Measurements from ENCODE around the gene CHRNA4. TPM values are rescaled to one million over a fixed set of nuclear protein-coding genes. Genes with fewer than 3 reads are reported as not detected.
"Not testable (repeated sequence)": the region's sequence is repeated elsewhere in the genome, so short reads cannot be mapped to it uniquely, and the experiment has no call there.

Gene CHRNA4
- total RNA-seq, 3 donors from 2014 or later: not detected

DNA sequence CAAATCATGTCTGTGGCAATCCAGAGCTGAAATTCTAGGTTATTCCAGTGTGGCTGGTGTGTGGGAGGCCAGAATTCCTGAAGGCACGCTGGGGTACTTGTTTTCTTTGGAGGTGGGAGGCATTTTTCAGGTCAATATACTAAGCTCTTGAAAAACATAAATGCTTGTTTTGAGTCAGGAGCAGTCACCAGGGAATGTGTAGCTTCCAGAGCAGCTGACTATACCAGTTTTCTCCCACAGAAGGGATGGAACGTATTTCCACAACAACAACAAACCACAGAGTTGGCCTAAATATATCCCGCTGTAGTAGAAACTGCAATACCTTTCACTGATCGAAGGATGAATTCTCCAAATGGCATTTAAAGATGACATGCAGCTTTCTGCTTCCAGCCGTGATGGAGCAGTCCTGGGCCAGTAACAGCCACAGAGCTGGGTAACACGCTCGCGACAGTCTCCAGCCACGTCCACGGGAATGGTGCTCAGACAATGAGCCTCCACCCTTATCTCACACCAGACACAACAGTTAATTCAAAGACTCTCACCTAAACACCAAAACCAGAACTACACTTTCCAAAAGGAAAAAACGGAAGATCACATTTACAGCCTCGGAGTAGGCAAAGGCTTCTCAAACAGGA is 23.2 kb downstream of the CHRNA4 start:
- Histone ChIP-seq H3K4me3 (no peak overlapping the region), H3K9me3 (no peaks in the 10 kb centered on the region), H3K4me1 (ENCODE audit: low read depth) (no peaks in the 10 kb centered on the region), H3K36me3 (ENCODE audit: low read depth) (no peaks in the 10 kb centered on the region)
- ATAC-seq: no peak
- TF ChIP-seq CTCF (IDR thresholded peaks at IDR 0.05): no peak
- DNase-seq: no peak
- intact Hi-C loops (cut with DNase I, micrococcal nuclease): no loop called here

DNA sequence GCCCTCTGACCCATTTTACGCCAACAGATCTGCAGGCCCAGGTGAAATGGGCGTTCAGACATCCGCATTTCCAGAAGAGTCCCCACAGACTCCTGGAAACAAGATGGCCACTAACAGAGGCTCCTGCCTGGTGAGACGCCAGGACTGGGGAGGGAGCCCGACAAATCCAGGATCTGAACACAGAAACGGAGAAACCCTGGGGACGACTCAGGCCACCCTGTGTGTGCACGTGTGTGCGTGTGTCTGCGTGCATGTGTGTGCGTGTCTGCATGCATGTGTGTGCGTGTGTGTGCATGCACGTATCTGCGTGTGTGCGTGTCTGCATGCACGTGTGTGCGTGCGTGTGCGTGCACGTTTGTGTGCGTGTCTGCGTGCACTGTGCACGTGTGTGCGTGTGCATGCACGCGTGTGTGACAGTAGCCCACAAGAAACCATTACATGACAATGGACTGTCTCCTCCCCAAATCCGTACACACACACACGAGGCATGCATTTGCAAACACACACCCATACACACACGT is 24.9 kb downstream of the CHRNA4 start:
- H3K4me3 ChIP-seq: no peak overlapping the region
- H3K9me3 ChIP-seq: no peaks in the 10 kb centered on the region
- intact Hi-C loops (cut with DNase I, micrococcal nuclease): no loop called here
- no peak for ATAC-seq
- H3K36me3 ChIP-seq (ENCODE audit: low read depth): no peaks in the 10 kb centered on the region
- no peaks in the 10 kb centered on the region for H3K4me1 ChIP-seq (ENCODE audit: low read depth)
- TF ChIP-seq CTCF (IDR thresholded peaks at IDR 0.05): no peak
- peak in 1 of 3 donors; percentile 24 for DNase-seq

DNA sequence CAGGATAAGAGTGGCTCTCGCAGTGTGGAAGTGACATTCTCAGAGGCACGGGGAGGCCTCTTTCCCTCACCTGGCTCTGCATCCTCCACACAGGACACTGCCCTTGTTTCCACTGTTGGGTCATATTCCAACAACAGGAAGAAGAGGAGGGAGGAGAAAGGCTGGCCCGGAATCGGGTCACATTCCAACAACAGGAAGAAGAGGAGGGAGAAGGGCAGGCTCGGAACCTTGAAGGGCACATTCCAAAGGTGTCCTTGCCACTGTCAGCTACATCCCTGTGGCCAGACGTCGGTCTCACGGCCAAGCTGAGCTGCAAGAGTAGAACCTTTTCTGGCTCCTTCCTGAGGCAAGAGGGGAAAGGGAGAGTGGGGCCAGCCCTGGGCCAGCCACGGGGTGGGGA is 25.4 kb downstream of the CHRNA4 start:
- intact Hi-C loops (cut with DNase I, micrococcal nuclease): no loop called here
- ATAC-seq (no peak), DNase-seq (peak in 1 of 3 donors; percentile 23)
- Histone ChIP-seq H3K36me3 (ENCODE audit: low read depth) (no peaks in the 10 kb centered on the region), H3K4me1 (ENCODE audit: low read depth) (no peaks in the 10 kb centered on the region), H3K9me3 (no peaks in the 10 kb centered on the region), H3K4me3 (no peak overlapping the region)
- TF ChIP-seq CTCF (IDR thresholded peaks at IDR 0.05): no peak

DNA sequence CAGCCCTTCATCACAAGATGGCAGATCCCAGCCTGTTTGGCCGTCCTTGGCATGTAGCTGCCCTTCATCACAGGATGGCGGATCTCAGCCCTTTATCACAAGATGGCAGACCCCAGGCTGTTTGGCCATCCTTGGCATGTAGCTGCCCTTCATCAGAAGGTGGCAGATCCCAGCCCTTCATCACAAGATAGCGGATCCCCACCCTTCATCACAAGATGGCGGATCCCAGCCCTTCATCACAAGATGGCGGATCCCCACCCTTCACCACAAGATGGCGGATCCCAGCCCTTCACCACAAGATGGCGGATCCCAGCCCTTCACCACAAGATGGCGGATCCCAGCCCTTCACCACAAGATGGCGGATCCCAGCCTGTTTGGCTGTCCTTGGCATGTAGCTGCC is 26.1 kb downstream of the CHRNA4 start:
- DNase-seq: peak in 1 of 3 donors; percentile 17

GRCh38 chr20:63334356-63334755 is 26.8 kb downstream of the CHRNA4 start:
- no peaks in the 10 kb centered on the region for H3K36me3 ChIP-seq (ENCODE audit: low read depth)
- H3K4me1 ChIP-seq (ENCODE audit: low read depth): no peaks in the 10 kb centered on the region
- H3K9me3 ChIP-seq: no peaks in the 10 kb centered on the region
- DNase-seq (no peak), ATAC-seq (no peak)
- no peak for TF ChIP-seq CTCF (IDR thresholded peaks at IDR 0.05)
- H3K4me3 ChIP-seq: no peak overlapping the region
- intact Hi-C loops (cut with DNase I, micrococcal nuclease): no loop called here

More for the DNA sequence above, 26.1 kb downstream of the CHRNA4 start:
- H3K36me3 ChIP-seq (ENCODE audit: low read depth); intact Hi-C loops (cut with DNase I, micrococcal nuclease); ATAC-seq; H3K9me3 ChIP-seq; H3K4me1 ChIP-seq (ENCODE audit: low read depth); H3K4me3 ChIP-seq: not testable (repeated sequence)

DNA sequence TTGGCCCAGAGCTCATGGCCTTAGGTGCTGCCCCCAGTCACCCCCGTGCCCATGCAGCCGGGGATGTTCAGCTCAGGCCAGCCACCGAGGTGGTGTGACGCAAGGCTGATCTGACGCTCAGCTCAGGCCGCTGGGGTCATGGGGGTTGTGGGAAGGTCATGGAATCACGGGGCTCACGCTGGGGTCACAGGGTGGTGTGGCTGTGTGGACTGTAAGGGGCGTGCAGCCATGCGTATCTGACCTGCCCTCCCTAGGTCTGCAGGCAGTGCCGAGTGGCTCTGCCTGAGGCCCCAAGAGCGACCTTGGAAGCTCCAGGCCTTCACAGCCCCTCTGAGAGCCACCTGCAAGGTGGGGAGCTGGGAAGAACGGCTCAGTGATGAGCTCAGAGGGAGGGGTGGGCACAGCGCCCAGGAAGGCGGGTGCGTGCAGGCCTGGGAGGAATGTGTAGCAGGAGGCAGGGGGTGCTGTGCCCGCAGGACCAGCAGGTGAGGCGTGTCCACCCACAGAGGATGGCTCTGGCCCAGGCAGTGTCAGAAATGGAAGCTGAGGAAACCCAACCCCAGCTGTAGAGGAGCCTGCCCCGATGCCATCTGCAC is 27.8 kb downstream of the CHRNA4 start:
- H3K36me3 ChIP-seq (ENCODE audit: low read depth): no peaks in the 10 kb centered on the region
- intact Hi-C loops (cut with DNase I, micrococcal nuclease): no loop called here
- H3K4me3 ChIP-seq: no peak overlapping the region
- H3K4me1 ChIP-seq (ENCODE audit: low read depth): no peaks in the 10 kb centered on the region
- no peak for TF ChIP-seq CTCF (IDR thresholded peaks at IDR 0.05)
- ATAC-seq (no peak), DNase-seq (peak in 1 of 3 donors; percentile 37)
- H3K9me3 ChIP-seq: no peaks in the 10 kb centered on the region

All from mucosa of descending colon (tissue), 3 donors.